Thyroid gland (tissue), 4 donors: Measurements from ENCODE around the gene MRPL22.

ENCODE experiments used
- CTCF ChIP-seq, 6 experiments: fragments of 200-600 bp in 3 of 6; fragments of 450-650 bp in 3 of 6; sonication (generic) in 3 of 6; IDR thresholded peaks; one replicate each; pipeline ENCODE4 v1.5.1; 2016 to 2019; ENCODE audit warnings: antibody characterized with exemption in 6 of 6, mild to moderate bottlenecking in 2 of 6, inconsistent platforms in 1 of 6, moderate library complexity in 1 of 6
- POLR2A ChIP-seq, 2 donors: fragments of 450-650 bp; IDR thresholded peaks; one replicate each; pipeline ENCODE4 v1.6.1; 2017; ENCODE audit warnings: antibody characterized with exemption in 2 of 2, mild to moderate bottlenecking in 2 of 2, moderate library complexity in 1 of 2

- TF ChIP-seq POLR2A (IDR thresholded peaks at IDR 0.05) (no peak), CTCF (IDR thresholded peaks at IDR 0.05) (no peak)
These were observed 6.0 kb upstream of the MRPL22 start for GRCh38 chr5:154934881-154935280.
